HepG2 (cell line): ENCODE data around the gene RABGGTB. TPM values are rescaled to one million over a fixed set of nuclear protein-coding genes. Genes with fewer than 3 reads are reported as not detected.

ENCODE experiments used
- ATRX ChIP-seq: sonication (generic); formaldehyde crosslinking; IDR thresholded peaks from 2 replicates; pipeline ENCODE4 v1.4.0; 2020; ENCODE audit warnings: missing genetic modification reagents, borderline replicate concordance
- DMAP1 ChIP-seq: IDR thresholded peaks from 2 replicates; pipeline ENCODE4 v1.6.1; 2016
- ELF3 ChIP-seq: IDR thresholded peaks from 2 replicates; pipeline ENCODE4 v1.6.1; 2016; ENCODE audit warnings: missing genetic modification reagents, missing compliant biosample characterization
- ELK4 ChIP-seq: sonication (generic); formaldehyde crosslinking; IDR thresholded peaks from 2 replicates; pipeline ENCODE4 v1.9.0; 2021; ENCODE audit warnings: missing genetic modification reagents, borderline replicate concordance
- FOSL2 ChIP-seq: sonication (generic); formaldehyde crosslinking; IDR thresholded peaks from 2 replicates; pipeline ENCODE4 v1.4.0; 2020; ENCODE audit warnings: missing genetic modification reagents
- HMG20A ChIP-seq: IDR thresholded peaks from 2 replicates; pipeline ENCODE4 v1.6.1; 2016; ENCODE audit warnings: borderline replicate concordance
- MXD4 ChIP-seq: IDR thresholded peaks from 2 replicates; pipeline ENCODE4 v1.6.1; 2016; ENCODE audit warnings: mild to moderate bottlenecking, missing biosample characterization, missing genetic modification reagents
- NFKB2 ChIP-seq: sonication (generic); formaldehyde crosslinking; IDR thresholded peaks from 2 replicates; pipeline ENCODE4 v1.4.0; 2020; ENCODE audit warnings: missing genetic modification reagents, borderline replicate concordance
- PAF1 ChIP-seq: IDR thresholded peaks from 2 replicates; pipeline ENCODE4 v1.6.1; 2016; ENCODE audit warnings: missing genetic modification reagents, missing compliant biosample characterization
- RXRA ChIP-seq: sonication (generic); formaldehyde crosslinking; IDR thresholded peaks from 2 replicates; pipeline ENCODE4 v1.5.1; 2020; ENCODE audit warnings: missing genetic modification reagents
- SALL1 ChIP-seq: sonication (generic); formaldehyde crosslinking; IDR thresholded peaks from 2 replicates; pipeline ENCODE4 v1.8.0; 2022; ENCODE audit warnings: mild to moderate bottlenecking, missing genetic modification reagents
- SSRP1 ChIP-seq: IDR thresholded peaks from 2 replicates; pipeline ENCODE4 v1.6.1; 2016; ENCODE audit warnings: control low read depth
- ZFP36 ChIP-seq: fragments of 150-350 bp; IDR thresholded peaks from 2 replicates; pipeline ENCODE4 v1.6.1; 2018; ENCODE audit warnings: borderline replicate concordance, low read length, low read depth; ENCODE audit not compliant: partially characterized antibody
- ZFP91 ChIP-seq: sonication (generic); formaldehyde crosslinking; IDR thresholded peaks from 2 replicates; pipeline ENCODE4 v1.9.0; 2022; ENCODE audit warnings: missing genetic modification reagents, mild to moderate bottlenecking, borderline replicate concordance
- ZNF180 ChIP-seq: sonication (generic); formaldehyde crosslinking; IDR thresholded peaks from 2 replicates; pipeline ENCODE4 v1.4.0; 2020; ENCODE audit warnings: low read depth, missing genetic modification reagents, borderline replicate concordance
- ZNF232 ChIP-seq: sonication (generic); formaldehyde crosslinking; IDR thresholded peaks from 2 replicates; pipeline ENCODE4 v1.4.0; 2020; ENCODE audit warnings: missing genetic modification reagents, borderline replicate concordance
- ZNF235 ChIP-seq: sonication (generic); formaldehyde crosslinking; IDR thresholded peaks from 2 replicates; pipeline ENCODE4 v1.8.1; 2023; ENCODE audit warnings: mild to moderate bottlenecking, missing genetic modification reagents, borderline replicate concordance
- ZNF333 ChIP-seq: sonication (generic); formaldehyde crosslinking; IDR thresholded peaks from 2 replicates; pipeline ENCODE4 v1.4.0; 2020; ENCODE audit warnings: mild to moderate bottlenecking, missing genetic modification reagents, borderline replicate concordance
- ZNF510 ChIP-seq: sonication (generic); formaldehyde crosslinking; IDR thresholded peaks from 2 replicates; pipeline ENCODE4 v1.4.0; 2020; ENCODE audit warnings: low read depth, mild to moderate bottlenecking, missing genetic modification reagents
- ZNF530 ChIP-seq: sonication (generic); formaldehyde crosslinking; IDR thresholded peaks from 2 replicates; pipeline ENCODE4 v1.5.0; 2020; ENCODE audit warnings: low read depth, mild to moderate bottlenecking, missing genetic modification reagents
- ZNF616 ChIP-seq: sonication (generic); formaldehyde crosslinking; IDR thresholded peaks from 2 replicates; pipeline ENCODE4 v1.5.0; 2020; ENCODE audit warnings: low read depth, mild to moderate bottlenecking, missing genetic modification reagents
- polyA plus RNA-seq, 8 experiments: library from polyadenylated mRNA; depleted of rRNA in 3 of 8; stranded (reverse) in 7 of 8; unstranded in 1 of 8; fragments of >200 nt; fragmentation: Illumina TruSeq in 4 of 8; extraction: Trizol in 4 of 8; gene quantifications; 2 replicates each; pipeline versions ENCODE4 v1.2.1 to v1.2.3, GENCODE V29; 2011 to 2016; ENCODE audit warnings: low read depth in 4 of 8, missing spikeins in 1 of 8, mixed read lengths in 1 of 8; ENCODE audit not compliant: insufficient read depth in 1 of 8
- total RNA-seq, 5 experiments: library from RNA; depleted of rRNA; stranded (reverse); fragments of >200 nt; fragmentation: Illumina TruSeq; extraction: Trizol; gene quantifications; 2 replicates each; pipeline ENCODE4 v1.2.3, GENCODE V29; 2016; ENCODE audit warnings: low read depth in 1 of 5
- TF ChIP-seq, protein P1 (sequence below): sonication (generic); formaldehyde crosslinking; IDR thresholded peaks from 2 replicates; pipeline ENCODE4 v1.8.0; 2022; ENCODE audit warnings: low read depth, missing genetic modification reagents
- TF ChIP-seq, protein P2 (sequence below): fragments of 450-650 bp; IDR thresholded peaks from 2 replicates; pipeline ENCODE4 v1.6.1; 2017
- TF ChIP-seq, protein P3 (sequence below): IDR thresholded peaks from 2 replicates; pipeline ENCODE4 v1.6.1; 2016; ENCODE audit warnings: missing genetic modification reagents, missing compliant biosample characterization

Gene RABGGTB
- total and polyA plus RNA-seq, 2 of the 13 experiments (the other 11 are each of a cell fraction or from before 2014, with no cell fraction given): 185 to 290 TPM

GRCh38 chr1:75785983-75786853, at the start of gene RABGGTB (continued):
- TF ChIP-seq ZFP91 (peak; percentile 59; the same call in 1 of the 2 replicates), MXD4 (CRISPR knock-in tag) (no peak), HMG20A (no peak), RXRA (CRISPR knock-in tag) (0 out of 2 replicates have a peak, but pooled peaks have one; percentile 47), ZNF510 (CRISPR knock-in tag) (no peak), ZFP36 (no peak), SSRP1 (CRISPR knock-in tag) (no peak), ELF3 (CRISPR knock-in tag) (peak; percentile 79), NFKB2 (CRISPR knock-in tag) (peak; percentile 37; the same call in 1 of the 2 replicates), PAF1 (CRISPR knock-in tag) (no peak), SALL1 (CRISPR knock-in tag) (peak; percentile 90), ATRX (no peak), ZNF333 (no peak), ZNF180 (CRISPR knock-in tag) (no peak), ZNF530 (CRISPR knock-in tag) (no peak), ZNF616 (CRISPR knock-in tag) (no peak), FOSL2 (peak; percentile 49), ZNF235 (CRISPR knock-in tag) (no peak), ELK4 (CRISPR knock-in tag) (no peak), ZNF232 (CRISPR knock-in tag) (0 out of 2 replicates have a peak, but pooled peaks have one; percentile 23), DMAP1 (CRISPR knock-in tag) (peak; percentile 100)
- TF ChIP-seq, protein P1, sequence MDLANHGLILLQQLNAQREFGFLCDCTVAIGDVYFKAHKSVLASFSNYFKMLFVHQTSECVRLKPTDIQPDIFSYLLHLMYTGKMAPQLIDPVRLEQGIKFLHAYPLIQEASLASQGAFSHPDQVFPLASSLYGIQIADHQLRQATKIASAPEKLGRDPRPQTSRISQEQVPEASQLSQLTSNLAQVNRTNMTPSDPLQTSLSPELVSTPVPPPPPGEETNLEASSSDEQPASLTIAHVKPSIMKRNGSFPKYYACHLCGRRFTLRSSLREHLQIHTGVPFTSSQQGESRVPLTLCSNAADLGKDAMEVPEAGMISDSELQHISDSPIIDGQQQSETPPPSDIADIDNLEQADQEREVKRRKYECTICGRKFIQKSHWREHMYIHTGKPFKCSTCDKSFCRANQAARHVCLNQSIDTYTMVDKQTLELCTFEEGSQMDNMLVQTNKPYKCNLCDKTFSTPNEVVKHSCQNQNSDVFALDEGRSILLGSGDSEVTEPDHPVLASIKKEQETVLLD (CRISPR knock-in tag): no peak
- TF ChIP-seq, protein P2, sequence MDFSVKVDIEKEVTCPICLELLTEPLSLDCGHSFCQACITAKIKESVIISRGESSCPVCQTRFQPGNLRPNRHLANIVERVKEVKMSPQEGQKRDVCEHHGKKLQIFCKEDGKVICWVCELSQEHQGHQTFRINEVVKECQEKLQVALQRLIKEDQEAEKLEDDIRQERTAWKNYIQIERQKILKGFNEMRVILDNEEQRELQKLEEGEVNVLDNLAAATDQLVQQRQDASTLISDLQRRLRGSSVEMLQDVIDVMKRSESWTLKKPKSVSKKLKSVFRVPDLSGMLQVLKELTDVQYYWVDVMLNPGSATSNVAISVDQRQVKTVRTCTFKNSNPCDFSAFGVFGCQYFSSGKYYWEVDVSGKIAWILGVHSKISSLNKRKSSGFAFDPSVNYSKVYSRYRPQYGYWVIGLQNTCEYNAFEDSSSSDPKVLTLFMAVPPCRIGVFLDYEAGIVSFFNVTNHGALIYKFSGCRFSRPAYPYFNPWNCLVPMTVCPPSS: no peak
- TF ChIP-seq, protein P3, sequence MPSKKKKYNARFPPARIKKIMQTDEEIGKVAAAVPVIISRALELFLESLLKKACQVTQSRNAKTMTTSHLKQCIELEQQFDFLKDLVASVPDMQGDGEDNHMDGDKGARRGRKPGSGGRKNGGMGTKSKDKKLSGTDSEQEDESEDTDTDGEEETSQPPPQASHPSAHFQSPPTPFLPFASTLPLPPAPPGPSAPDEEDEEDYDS (CRISPR knock-in tag): peak; percentile 98
